K562 (cell line): ENCODE results near the gene BIN1. TPM values are rescaled to one million over a fixed set of nuclear protein-coding genes. Genes with fewer than 3 reads are reported as not detected.

Experiments used
- CUX1 ChIP-seq: fragments of 200-800 bp; sonication (Bioruptor generic); IDR thresholded peaks from 2 replicates; pipeline ENCODE4 v1.6.1; 2016; ENCODE audit warnings: missing genetic modification characterization, missing compliant biosample characterization
- PCBP1 ChIP-seq: fragments of 200-400 bp; formaldehyde crosslinking; IDR thresholded peaks from 2 replicates; pipeline ENCODE4 v1.6.1; 2018; ENCODE audit warnings: mild to moderate bottlenecking, low read depth, low read length; ENCODE audit not compliant: poor library complexity, severe bottlenecking
- ZKSCAN8 ChIP-seq: fragments of 200-800 bp; sonication (Bioruptor generic); IDR thresholded peaks from 2 replicates; pipeline ENCODE4 v1.6.1; 2016; ENCODE audit warnings: missing genetic modification characterization, missing compliant biosample characterization
- polyA plus RNA-seq, 8 experiments: library from polyadenylated mRNA; depleted of rRNA in 4 of 8; stranded (reverse) in 5 of 8; unstranded in 3 of 8; fragments of >200 nt; fragmentation: Nextera tagmentation in 2 of 8; fragmentation: Illumina TruSeq in 1 of 8; extraction: Ambion mirVana in 2 of 8; extraction: Trizol in 1 of 8; gene quantifications; 2 replicates each; pipeline versions ENCODE4 v1.2.1 to v1.2.3, GENCODE V29; 2011 to 2014; ENCODE audit warnings: inconsistent platforms in 1 of 8, missing spikeins in 1 of 8
- total RNA-seq, 7 experiments: library from RNA; depleted of rRNA in 6 of 7; stranded (reverse); fragments of >200 nt in 6 of 7; fragmentation: Illumina TruSeq in 2 of 7; extraction: Trizol in 2 of 7; gene quantifications; 2 replicates each; pipeline versions ENCODE4 v1.2.1 to v1.2.3, GENCODE V29; 2011 to 2021; ENCODE audit warnings: low replicate concordance in 1 of 7
- TF ChIP-seq, protein P1 (sequence below): sonication (generic); formaldehyde crosslinking; IDR thresholded peaks from 2 replicates; pipeline ENCODE4 v1.8.0; 2022; ENCODE audit warnings: mild to moderate bottlenecking, missing genetic modification reagents

The BIN1 gene
- total and polyA plus RNA-seq, 9 of the 15 experiments (the other 6 are each of a cell fraction or from before 2014, with no cell fraction given), result 0.04 to 2.8 (median 0.79) TPM; not detected in 1

- TF ChIP-seq CUX1 (no peak), ZKSCAN8 (CRISPR knock-in tag) (no peak), PCBP1 (no peak)
- TF ChIP-seq, protein P1, sequence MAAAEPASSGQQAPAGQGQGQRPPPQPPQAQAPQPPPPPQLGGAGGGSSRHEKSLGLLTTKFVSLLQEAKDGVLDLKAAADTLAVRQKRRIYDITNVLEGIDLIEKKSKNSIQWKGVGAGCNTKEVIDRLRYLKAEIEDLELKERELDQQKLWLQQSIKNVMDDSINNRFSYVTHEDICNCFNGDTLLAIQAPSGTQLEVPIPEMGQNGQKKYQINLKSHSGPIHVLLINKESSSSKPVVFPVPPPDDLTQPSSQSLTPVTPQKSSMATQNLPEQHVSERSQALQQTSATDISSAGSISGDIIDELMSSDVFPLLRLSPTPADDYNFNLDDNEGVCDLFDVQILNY (CRISPR knock-in tag), result no peak
- TF ChIP-seq, all 486 proteins: peak for 0
Measured at GRCh38 chr2:127092306-127092705, 14.6 kb downstream of the BIN1 start (continued).
